HepG2 (cell line): ENCODE measurements around the gene NFKBIA. TPM values are rescaled to one million over a fixed set of nuclear protein-coding genes. Genes with fewer than 3 reads are reported as not detected.
A peak's percentile ranks its signal among the peaks of the same experiment; 100 is the strongest.

Experiments
- BCL6 ChIP-seq: IDR thresholded peaks from 2 replicates; pipeline ENCODE4 v1.6.1; 2016; ENCODE audit warnings: missing genetic modification reagents, missing compliant biosample characterization
- CENPX ChIP-seq: sonication (generic); formaldehyde crosslinking; IDR thresholded peaks from 2 replicates; pipeline ENCODE4 v1.9.0; 2021; ENCODE audit warnings: mild to moderate bottlenecking, missing genetic modification reagents, moderate library complexity
- E2F5 ChIP-seq: sonication (generic); formaldehyde crosslinking; conservative IDR thresholded peaks from 2 replicates; pipeline ENCODE4 v1.4.0; 2020; ENCODE audit warnings: missing genetic modification reagents
- IKZF1 ChIP-seq: fragments of 450-650 bp; IDR thresholded peaks from 2 replicates; pipeline ENCODE4 v1.7.1; 2016
- KDM5A ChIP-seq: fragments of 200-600 bp; sonication (generic); IDR thresholded peaks from 2 replicates; pipeline ENCODE4 v1.7.0; 2018; ENCODE audit warnings: antibody characterized with exemption, mild to moderate bottlenecking, low read length, borderline replicate concordance
- PREB ChIP-seq: sonication (generic); formaldehyde crosslinking; IDR thresholded peaks from 2 replicates; pipeline ENCODE4 v1.4.0; 2020; ENCODE audit warnings: missing genetic modification reagents
- SKI ChIP-seq: fragments of 450-650 bp; IDR thresholded peaks from one replicate; pipeline ENCODE4 v1.6.1; 2018; ENCODE audit warnings: mild to moderate bottlenecking; ENCODE audit not compliant: partially characterized antibody
- ZBED4 ChIP-seq: sonication (generic); formaldehyde crosslinking; IDR thresholded peaks from 2 replicates; pipeline ENCODE4 v1.4.0; 2020; ENCODE audit warnings: missing genetic modification reagents, borderline replicate concordance
- ZBTB2 ChIP-seq: sonication (generic); formaldehyde crosslinking; IDR thresholded peaks from 2 replicates; pipeline ENCODE4 v1.8.0; 2022; ENCODE audit warnings: low read depth, missing genetic modification reagents
- ZNF124 ChIP-seq: sonication (generic); formaldehyde crosslinking; IDR thresholded peaks from 2 replicates; pipeline ENCODE4 v1.4.0; 2020; ENCODE audit warnings: missing genetic modification reagents
- ZNF224 ChIP-seq: sonication (generic); formaldehyde crosslinking; IDR thresholded peaks from 2 replicates; pipeline ENCODE4 v1.5.0; 2020; ENCODE audit warnings: mild to moderate bottlenecking, missing genetic modification reagents
- ZNF230 ChIP-seq: sonication (generic); formaldehyde crosslinking; IDR thresholded peaks from 2 replicates; pipeline ENCODE4 v1.4.0; 2020; ENCODE audit warnings: mild to moderate bottlenecking, missing genetic modification reagents
- ZNF251 ChIP-seq: sonication (generic); formaldehyde crosslinking; IDR thresholded peaks from 2 replicates; pipeline ENCODE4 v1.9.0; 2021; ENCODE audit warnings: mild to moderate bottlenecking, missing genetic modification reagents
- ZNF543 ChIP-seq: sonication (generic); formaldehyde crosslinking; IDR thresholded peaks from 2 replicates; pipeline ENCODE4 v1.4.0; 2020; ENCODE audit warnings: mild to moderate bottlenecking, missing genetic modification reagents
- ZNF546 ChIP-seq: sonication (generic); formaldehyde crosslinking; conservative IDR thresholded peaks from 2 replicates; pipeline ENCODE4 v1.8.1; 2023; ENCODE audit warnings: mild to moderate bottlenecking, missing genetic modification reagents
- ZNF576 ChIP-seq: sonication (generic); formaldehyde crosslinking; IDR thresholded peaks from 2 replicates; pipeline ENCODE4 v1.4.0; 2020; ENCODE audit warnings: mild to moderate bottlenecking, missing genetic modification reagents
- ZNF580 ChIP-seq: IDR thresholded peaks from 2 replicates; pipeline ENCODE4 v1.6.1; 2016; ENCODE audit warnings: low read depth, borderline replicate concordance
- ZXDC ChIP-seq: sonication (generic); formaldehyde crosslinking; IDR thresholded peaks from 2 replicates; pipeline ENCODE4 v1.5.0; 2020; ENCODE audit warnings: mild to moderate bottlenecking, missing genetic modification reagents
- ZZZ3 ChIP-seq: sonication (generic); formaldehyde crosslinking; IDR thresholded peaks from 2 replicates; pipeline ENCODE4 v1.4.0; 2020; ENCODE audit warnings: missing genetic modification reagents, mild to moderate bottlenecking, borderline replicate concordance
- polyA plus RNA-seq, 8 experiments: library from polyadenylated mRNA; depleted of rRNA in 3 of 8; stranded (reverse) in 7 of 8; unstranded in 1 of 8; fragments of >200 nt; fragmentation: Illumina TruSeq in 4 of 8; extraction: Trizol in 4 of 8; gene quantifications; 2 replicates each; pipeline versions ENCODE4 v1.2.1 to v1.2.3, GENCODE V29; 2011 to 2016; ENCODE audit warnings: low read depth in 4 of 8, missing spikeins in 1 of 8, mixed read lengths in 1 of 8; ENCODE audit not compliant: insufficient read depth in 1 of 8
- total RNA-seq, 5 experiments: library from RNA; depleted of rRNA; stranded (reverse); fragments of >200 nt; fragmentation: Illumina TruSeq; extraction: Trizol; gene quantifications; 2 replicates each; pipeline ENCODE4 v1.2.3, GENCODE V29; 2016; ENCODE audit warnings: low read depth in 1 of 5

NFKBIA gene
- total and polyA plus RNA-seq, 2 of the 13 experiments (the other 11 are each of a cell fraction or from before 2014, with no cell fraction given) = 197 to 319 TPM

- TF ChIP-seq ZXDC (CRISPR knock-in tag) (no peak; the same call in 1 of the 2 replicates), ZNF543 (CRISPR knock-in tag) (no peak), PREB (0 out of 2 replicates have a peak, but pooled peaks have one; percentile 51), ZBTB2 (CRISPR knock-in tag) (no peak), ZNF580 (CRISPR knock-in tag) (no peak; the same call in 1 of the 2 replicates), CENPX (no peak), ZNF251 (CRISPR knock-in tag) (no peak), ZNF124 (CRISPR knock-in tag) (no peak; the same call in 1 of the 2 replicates), KDM5A (no peak; the same call in 1 of the 2 replicates), ZNF230 (no peak), SKI (peak; percentile 47), E2F5 (CRISPR knock-in tag) (no peak), ZNF546 (CRISPR knock-in tag) (peak; percentile 76), BCL6 (CRISPR knock-in tag) (no peak), IKZF1 (no peak), ZNF576 (0 out of 2 replicates have a peak, but pooled peaks have one; percentile 69), ZBED4 (CRISPR knock-in tag) (0 out of 2 replicates have a peak, but pooled peaks have one; percentile 21), ZZZ3 (CRISPR knock-in tag) (no peak), ZNF224 (no peak)
These were observed 20.0 kb downstream of the NFKBIA start (continued) for GRCh38 chr14:35384455-35385041.
